Osteocyte (in vitro differentiated cells): Measurements from ENCODE around the gene OR6J1. TPM values are rescaled to one million over a fixed set of nuclear protein-coding genes. Genes with fewer than 3 reads are reported as not detected.

Source experiments
- DNase-seq: peaks from one replicate; pipeline ENCODE4 v3.0.0; 2021; ENCODE audit warnings: mixed read lengths; ENCODE audit not compliant: unreplicated experiment; ENCODE audit errors: extremely low spot score
- H3K27ac Mint-ChIP-seq: one replicate; pipeline ENCODE4 v1.8.0; 2021; ENCODE audit warnings: mild to moderate bottlenecking, mixed read lengths; ENCODE audit not compliant: unreplicated experiment
- H3K27me3 Mint-ChIP-seq: one replicate; pipeline ENCODE4 v1.8.0; 2021; ENCODE audit warnings: mixed read lengths; ENCODE audit not compliant: unreplicated experiment
- H3K36me3 Mint-ChIP-seq: one replicate; pipeline ENCODE4 v1.8.0; 2021; ENCODE audit warnings: mixed read lengths; ENCODE audit not compliant: unreplicated experiment
- H3K4me1 Mint-ChIP-seq: one replicate; pipeline ENCODE4 v1.8.0; 2021; ENCODE audit warnings: mixed read lengths; ENCODE audit not compliant: unreplicated experiment
- H3K4me3 Mint-ChIP-seq: one replicate; pipeline ENCODE4 v1.8.0; 2021; ENCODE audit warnings: mild to moderate bottlenecking, moderate library complexity, mixed read lengths; ENCODE audit not compliant: unreplicated experiment
- H3K9me3 Mint-ChIP-seq: one replicate; pipeline ENCODE4 v1.8.0; 2021; ENCODE audit warnings: mixed read lengths; ENCODE audit not compliant: unreplicated experiment
- total RNA-seq: library from RNA; stranded (reverse); gene quantifications from 2 replicates; pipeline ENCODE4 v1.2.1, GENCODE V29; 2021
- TF ChIP-seq, protein P1 (sequence below): fragments of 200-600 bp; sonication (generic); IDR thresholded peaks from 2 replicates; pipeline ENCODE4 v1.5.0; 2021; ENCODE audit warnings: antibody characterized with exemption, mild to moderate bottlenecking, moderate library complexity

Gene OR6J1
- total RNA-seq, 1 donor from 2014 or later, result not detected

DNA sequence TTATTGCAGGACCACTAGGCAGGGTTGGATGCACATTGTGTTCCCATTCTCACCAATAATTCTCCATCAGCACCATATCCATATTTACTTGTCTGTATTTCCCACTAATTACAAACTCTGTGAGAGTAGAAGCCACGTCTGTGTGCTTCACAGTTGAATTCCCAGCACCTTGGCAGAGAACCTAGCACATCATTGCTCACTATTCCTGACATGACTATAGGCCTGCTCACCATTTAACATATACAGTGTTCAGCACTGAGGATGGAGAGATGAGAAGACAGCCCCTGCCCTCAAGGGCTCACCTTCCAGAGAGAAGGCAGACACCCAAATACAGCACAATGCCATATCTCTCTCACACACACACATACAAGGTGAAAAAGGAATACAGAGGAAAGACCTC lies 60.2 kb downstream of the OR6J1 start:
- Mint-ChIP-seq H3K36me3 (peaks cover 12% of the 10 kb centered on the region), H3K9me3 (no peaks in the 10 kb centered on the region), H3K27me3 (no peaks in the 10 kb centered on the region), H3K4me3 (no peak overlapping the region), H3K27ac (peak overlapping the region; percentile 43), H3K4me1 (peaks cover 48% of the 10 kb centered on the region)
- TF ChIP-seq, protein P1, sequence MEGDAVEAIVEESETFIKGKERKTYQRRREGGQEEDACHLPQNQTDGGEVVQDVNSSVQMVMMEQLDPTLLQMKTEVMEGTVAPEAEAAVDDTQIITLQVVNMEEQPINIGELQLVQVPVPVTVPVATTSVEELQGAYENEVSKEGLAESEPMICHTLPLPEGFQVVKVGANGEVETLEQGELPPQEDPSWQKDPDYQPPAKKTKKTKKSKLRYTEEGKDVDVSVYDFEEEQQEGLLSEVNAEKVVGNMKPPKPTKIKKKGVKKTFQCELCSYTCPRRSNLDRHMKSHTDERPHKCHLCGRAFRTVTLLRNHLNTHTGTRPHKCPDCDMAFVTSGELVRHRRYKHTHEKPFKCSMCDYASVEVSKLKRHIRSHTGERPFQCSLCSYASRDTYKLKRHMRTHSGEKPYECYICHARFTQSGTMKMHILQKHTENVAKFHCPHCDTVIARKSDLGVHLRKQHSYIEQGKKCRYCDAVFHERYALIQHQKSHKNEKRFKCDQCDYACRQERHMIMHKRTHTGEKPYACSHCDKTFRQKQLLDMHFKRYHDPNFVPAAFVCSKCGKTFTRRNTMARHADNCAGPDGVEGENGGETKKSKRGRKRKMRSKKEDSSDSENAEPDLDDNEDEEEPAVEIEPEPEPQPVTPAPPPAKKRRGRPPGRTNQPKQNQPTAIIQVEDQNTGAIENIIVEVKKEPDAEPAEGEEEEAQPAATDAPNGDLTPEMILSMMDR, result no peak
- no peak for DNase-seq

Other genes starting within 250 kb of the OR6J1 start
- 220 and 223 TPM in 2 replicates for gene DAD1, start 55.1 kb downstream of the OR6J1 start, total RNA-seq
- 74.1 and 87.3 TPM in 2 replicates for gene ABHD4, start 46.1 kb downstream of the OR6J1 start, total RNA-seq
- 114 and 122 TPM in 2 replicates for gene OXA1L, start 122.3 kb upstream of the OR6J1 start, total RNA-seq
- 1.2 and 1.6 TPM in 2 replicates for gene SLC7A7, start 171.1 kb upstream of the OR6J1 start, total RNA-seq
- 74.3 and 74.7 TPM in 2 replicates for gene MRPL52, start 185.5 kb upstream of the OR6J1 start, total RNA-seq
- gene MMP14, start 192.2 kb upstream of the OR6J1 start, total RNA-seq, result 490 and 518 TPM in 2 replicates
- 171 and 182 TPM in 2 replicates for gene LRP10, start 227.4 kb upstream of the OR6J1 start, total RNA-seq
- gene REM2, start 238.9 kb upstream of the OR6J1 start, total RNA-seq, result 0.18 and 0.35 TPM in 2 replicates